ENCODE measurements around the gene RIPK4.
"Not testable (repeated sequence)": the region's sequence is repeated elsewhere in the genome, so short reads cannot be mapped to it uniquely, and the experiment has no call there.

Gene RIPK4

GRCh38 chr21:41730367-41730765 lies 36.5 kb downstream of the RIPK4 start:
- Mint-ChIP-seq H3K9me3 (ENCODE audit: low read depth) (peaks cover 14% of the 10 kb centered on the region), H3K27me3 (peaks cover 13% of the 10 kb centered on the region), H3K36me3 (no peaks in the 10 kb centered on the region), H3K4me3 (no peak overlapping the region), H3K27ac (no peak overlapping the region), H3K4me1 (ENCODE audit: low read depth) (peaks cover 3% of the 10 kb centered on the region)

- Mint-ChIP-seq H3K9me3 (ENCODE audit: low read depth) (peaks cover 14% of the 10 kb centered on the region), H3K36me3 (no peaks in the 10 kb centered on the region), H3K27me3 (peaks cover 15% of the 10 kb centered on the region), H3K4me3 (no peak overlapping the region), H3K4me1 (ENCODE audit: low read depth) (peaks cover 5% of the 10 kb centered on the region), H3K27ac (no peak overlapping the region)
Measured at GRCh38 chr21:41729701-41730366, 37.0 kb downstream of the RIPK4 start.

GRCh38 chr21:41727784-41728763 lies 38.8 kb downstream of the RIPK4 start:
- Mint-ChIP-seq H3K27me3 (peaks cover 18% of the 10 kb centered on the region), H3K36me3 (no peaks in the 10 kb centered on the region), H3K9me3 (ENCODE audit: low read depth) (peaks cover 13% of the 10 kb centered on the region), H3K4me3 (no peak overlapping the region), H3K4me1 (ENCODE audit: low read depth) (peaks cover 5% of the 10 kb centered on the region), H3K27ac (no peak overlapping the region)

- no peak overlapping the region for H3K4me3 Mint-ChIP-seq
- H3K27me3 Mint-ChIP-seq: peaks cover 18% of the 10 kb centered on the region
- no peaks in the 10 kb centered on the region for H3K36me3 Mint-ChIP-seq
- peaks cover 5% of the 10 kb centered on the region for H3K4me1 Mint-ChIP-seq (ENCODE audit: low read depth)
- no peak overlapping the region for H3K27ac Mint-ChIP-seq
- H3K9me3 Mint-ChIP-seq (ENCODE audit: low read depth): peaks cover 10% of the 10 kb centered on the region
Measured at GRCh38 chr21:41726970-41727783, 39.7 kb downstream of the RIPK4 start.

GRCh38 chr21:41726630-41726969 lies 40.3 kb downstream of the RIPK4 start:
- Mint-ChIP-seq H3K4me1 (ENCODE audit: low read depth) (peaks cover 5% of the 10 kb centered on the region), H3K27ac (no peak overlapping the region), H3K36me3 (no peaks in the 10 kb centered on the region), H3K9me3 (ENCODE audit: low read depth) (peaks cover 5% of the 10 kb centered on the region), H3K27me3 (peaks cover 18% of the 10 kb centered on the region), H3K4me3 (no peak overlapping the region)

GRCh38 chr21:41726058-41726558 lies 40.7 kb downstream of the RIPK4 start:
- peaks cover under 1% of the 10 kb centered on the region for H3K9me3 Mint-ChIP-seq (ENCODE audit: low read depth)
- peaks cover 5% of the 10 kb centered on the region for H3K4me1 Mint-ChIP-seq (ENCODE audit: low read depth)
- no peak overlapping the region for H3K27ac Mint-ChIP-seq
- H3K4me3 Mint-ChIP-seq: no peak overlapping the region
- no peaks in the 10 kb centered on the region for H3K36me3 Mint-ChIP-seq
- peaks cover 18% of the 10 kb centered on the region for H3K27me3 Mint-ChIP-seq

- H3K4me1 Mint-ChIP-seq (ENCODE audit: low read depth): peaks cover 5% of the 10 kb centered on the region
- no peak overlapping the region for H3K27ac Mint-ChIP-seq
- H3K36me3 Mint-ChIP-seq: no peaks in the 10 kb centered on the region
- H3K4me3 Mint-ChIP-seq: no peak overlapping the region
- peaks cover 18% of the 10 kb centered on the region for H3K27me3 Mint-ChIP-seq
- H3K9me3 Mint-ChIP-seq (ENCODE audit: low read depth): no peaks in the 10 kb centered on the region
Measured at GRCh38 chr21:41725421-41726031, 41.3 kb downstream of the RIPK4 start.

GRCh38 chr21:41723835-41724234 lies 43.0 kb downstream of the RIPK4 start:
- peaks cover 18% of the 10 kb centered on the region for H3K27me3 Mint-ChIP-seq
- H3K4me1 Mint-ChIP-seq (ENCODE audit: low read depth); H3K27ac Mint-ChIP-seq; H3K4me3 Mint-ChIP-seq; H3K9me3 Mint-ChIP-seq (ENCODE audit: low read depth); H3K36me3 Mint-ChIP-seq: not testable (repeated sequence)

- no peaks in the 10 kb centered on the region for H3K36me3 Mint-ChIP-seq
- H3K27ac Mint-ChIP-seq: no peak overlapping the region
- H3K4me3 Mint-ChIP-seq: no peak overlapping the region
- peaks cover 5% of the 10 kb centered on the region for H3K4me1 Mint-ChIP-seq (ENCODE audit: low read depth)
- peaks cover 16% of the 10 kb centered on the region for H3K27me3 Mint-ChIP-seq
- no peaks in the 10 kb centered on the region for H3K9me3 Mint-ChIP-seq (ENCODE audit: low read depth)
Measured at GRCh38 chr21:41722052-41723018, 44.5 kb downstream of the RIPK4 start.

GRCh38 chr21:41720250-41720649 lies 46.6 kb downstream of the RIPK4 start:
- Mint-ChIP-seq H3K27ac (no peak overlapping the region), H3K4me3 (no peak overlapping the region), H3K27me3 (peaks cover 9% of the 10 kb centered on the region), H3K36me3 (no peaks in the 10 kb centered on the region), H3K9me3 (ENCODE audit: low read depth) (no peaks in the 10 kb centered on the region), H3K4me1 (ENCODE audit: low read depth) (peaks cover 1% of the 10 kb centered on the region)

- Mint-ChIP-seq H3K27me3 (peaks cover 8% of the 10 kb centered on the region), H3K4me1 (ENCODE audit: low read depth) (no peaks in the 10 kb centered on the region), H3K27ac (no peak overlapping the region), H3K4me3 (no peak overlapping the region), H3K36me3 (no peaks in the 10 kb centered on the region), H3K9me3 (ENCODE audit: low read depth) (no peaks in the 10 kb centered on the region)
Measured at GRCh38 chr21:41719691-41720090, 47.2 kb downstream of the RIPK4 start.

GRCh38 chr21:41717573-41718330 lies 49.1 kb downstream of the RIPK4 start:
- Mint-ChIP-seq H3K27me3 (peaks cover 7% of the 10 kb centered on the region), H3K27ac (no peak overlapping the region), H3K4me3 (no peak overlapping the region)

GRCh38 chr21:41716751-41717150 lies 50.1 kb downstream of the RIPK4 start:
- H3K27me3 Mint-ChIP-seq: peaks cover 12% of the 10 kb centered on the region
- no peaks in the 10 kb centered on the region for H3K9me3 Mint-ChIP-seq (ENCODE audit: low read depth)
- H3K4me3 Mint-ChIP-seq: no peak overlapping the region
- H3K4me1 Mint-ChIP-seq (ENCODE audit: low read depth): peaks cover 2% of the 10 kb centered on the region
- H3K27ac Mint-ChIP-seq: no peak overlapping the region
- no peaks in the 10 kb centered on the region for H3K36me3 Mint-ChIP-seq

More at GRCh38 chr21:41717573-41718330, 49.1 kb downstream of the RIPK4 start:
- Mint-ChIP-seq H3K9me3 (ENCODE audit: low read depth) (no peaks in the 10 kb centered on the region), H3K4me1 (ENCODE audit: low read depth) (peaks cover under 1% of the 10 kb centered on the region), H3K36me3 (no peaks in the 10 kb centered on the region)

Data from activated naive CD8-positive, alpha-beta T cell (primary cell).